Activated naive CD8-positive, alpha-beta T cell treated with anti-CD3 and anti-CD28 coated beads, Interleukin-2, amount 50 U/mL, for 16 hours (primary cell): Measurements from ENCODE around the gene MAK.
"Not testable (repeated sequence)": the region's sequence is repeated elsewhere in the genome, so short reads cannot be mapped to it uniquely, and the experiment has no call there.

ENCODE experiments used
- DNase-seq: peaks from one replicate; pipeline ENCODE4 v3.0.0-alpha.2; 2020; ENCODE audit warnings: low read depth, low spot score

MAK gene

GRCh38 chr6:10837995-10838793 is at the start of gene MAK:
MAK (minus strand) TSS chr6:10838539; CDS start chr6:10830648, 7,891 bp downstream.
- DNase-seq, result peak; percentile 58

GRCh38 chr6:10886691-10887502 is 48.6 kb upstream of the MAK start, which contains the start of gene SYCP2L:
SYCP2L (plus strand) TSS chr6:10887052; CDS start chr6:10887127, 75 bp downstream.
- DNase-seq, result no peak

- DNase-seq, result not testable (repeated sequence)
These were observed 48.0 kb upstream of the MAK start for GRCh38 chr6:10886365-10886690.

GRCh38 chr6:10884245-10884972 is 46.1 kb upstream of the MAK start:
- no peak for DNase-seq

GRCh38 chr6:10883312-10884244 is 45.2 kb upstream of the MAK start:
- DNase-seq, result no peak

GRCh38 chr6:10882657-10883171 is 44.4 kb upstream of the MAK start:
- DNase-seq, result no peak

GRCh38 chr6:10882253-10882630 is 43.9 kb upstream of the MAK start:
- DNase-seq, result not testable (repeated sequence)

GRCh38 chr6:10880366-10880765 is 42.0 kb upstream of the MAK start:
- no peak for DNase-seq

GRCh38 chr6:10877871-10878270 is 39.5 kb upstream of the MAK start:
- no peak for DNase-seq

- no peak for DNase-seq
These were observed 38.7 kb upstream of the MAK start for GRCh38 chr6:10877012-10877411.

GRCh38 chr6:10875026-10875425 is 36.7 kb upstream of the MAK start:
- no peak for DNase-seq

- DNase-seq, result no peak
These were observed 35.9 kb upstream of the MAK start for GRCh38 chr6:10874207-10874606.

GRCh38 chr6:10873374-10873773 is 35.0 kb upstream of the MAK start:
- no peak for DNase-seq

- DNase-seq, result no peak
These were observed 29.6 kb upstream of the MAK start for GRCh38 chr6:10867952-10868351.

- DNase-seq, result not testable (repeated sequence)
These were observed 28.4 kb upstream of the MAK start for GRCh38 chr6:10866709-10867108.

- not testable (repeated sequence) for DNase-seq
These were observed 24.7 kb upstream of the MAK start for GRCh38 chr6:10863031-10863430.

- DNase-seq, result no peak
These were observed 24.0 kb upstream of the MAK start for GRCh38 chr6:10862361-10862760.

- DNase-seq, result no peak
These were observed 22.7 kb upstream of the MAK start for GRCh38 chr6:10861086-10861485.

GRCh38 chr6:10857259-10857658 is 18.9 kb upstream of the MAK start:
- no peak for DNase-seq

GRCh38 chr6:10854922-10855632 is 16.7 kb upstream of the MAK start:
- no peak for DNase-seq
